Right lobe of liver (tissue), 4 donors: ENCODE data around the gene MTHFR.

Experiments used
- POLR2A ChIP-seq: fragments of 450-650 bp; IDR thresholded peaks from one replicate; pipeline ENCODE4 v1.6.1; 2017; ENCODE audit warnings: antibody characterized with exemption, mild to moderate bottlenecking
- TF ChIP-seq, protein P1 (sequence below), 4 donors: fragments of 200-600 bp in 3 of 4; fragments of 450-650 bp in 1 of 4; IDR thresholded peaks; one replicate each; pipeline versions ENCODE4 v1.5.1 to v1.8.0; 2016 to 2022; ENCODE audit warnings: antibody characterized with exemption in 4 of 4, mild to moderate bottlenecking in 2 of 4
- donor health status: DM: no; HTN: no; CAD: no.
- donor health status: DM: no; HTN: no; CAD: no.
- donor health status: DM: no; HTN: yes; CAD: no.

- TF ChIP-seq, protein P1, sequence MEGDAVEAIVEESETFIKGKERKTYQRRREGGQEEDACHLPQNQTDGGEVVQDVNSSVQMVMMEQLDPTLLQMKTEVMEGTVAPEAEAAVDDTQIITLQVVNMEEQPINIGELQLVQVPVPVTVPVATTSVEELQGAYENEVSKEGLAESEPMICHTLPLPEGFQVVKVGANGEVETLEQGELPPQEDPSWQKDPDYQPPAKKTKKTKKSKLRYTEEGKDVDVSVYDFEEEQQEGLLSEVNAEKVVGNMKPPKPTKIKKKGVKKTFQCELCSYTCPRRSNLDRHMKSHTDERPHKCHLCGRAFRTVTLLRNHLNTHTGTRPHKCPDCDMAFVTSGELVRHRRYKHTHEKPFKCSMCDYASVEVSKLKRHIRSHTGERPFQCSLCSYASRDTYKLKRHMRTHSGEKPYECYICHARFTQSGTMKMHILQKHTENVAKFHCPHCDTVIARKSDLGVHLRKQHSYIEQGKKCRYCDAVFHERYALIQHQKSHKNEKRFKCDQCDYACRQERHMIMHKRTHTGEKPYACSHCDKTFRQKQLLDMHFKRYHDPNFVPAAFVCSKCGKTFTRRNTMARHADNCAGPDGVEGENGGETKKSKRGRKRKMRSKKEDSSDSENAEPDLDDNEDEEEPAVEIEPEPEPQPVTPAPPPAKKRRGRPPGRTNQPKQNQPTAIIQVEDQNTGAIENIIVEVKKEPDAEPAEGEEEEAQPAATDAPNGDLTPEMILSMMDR (IDR thresholded peaks at IDR 0.05), result no peak
- no peak for TF ChIP-seq POLR2A
These were observed 658 bp upstream of the MTHFR start for GRCh38 chr1:11806307-11806936.
